Keratinocyte (primary cell): ENCODE data around the gene TIMM10B.

Experiments used
- CTCF ChIP-seq, 3 experiments: IDR thresholded peaks in 1 of 3; conservative IDR thresholded peaks in 1 of 3; optimal IDR thresholded peaks in 1 of 3; 2 replicates in 2 of 3; 3 replicates in 1 of 3; pipeline versions ENCODE3 to v1.5.1; 2011; ENCODE audit warnings: low read length in 3 of 3, mild to moderate bottlenecking in 3 of 3, moderate library complexity in 2 of 3, control low read depth in 1 of 3, inconsistent platforms in 1 of 3; ENCODE audit not compliant: insufficient read depth in 2 of 3; ENCODE audit errors: extremely low read depth in 1 of 3
- EZH2 ChIP-seq: IDR thresholded peaks from one replicate; pipeline ENCODE4 v1.6.1; 2012; ENCODE audit warnings: inconsistent platforms, mild to moderate bottlenecking, low read length, moderate library complexity

GRCh38 chr11:6483015-6483414 is 1.7 kb downstream of the TIMM10B start:
- TF ChIP-seq CTCF (optimal IDR thresholded peaks at IDR 0.05 in 1 of 3, IDR thresholded peaks at IDR 0.05 in 1 of 3, conservative IDR thresholded peaks at IDR 0.05 in 1 of 3; ENCODE audit: extremely low read depth in 1 of 3, insufficient read depth in 2 of 3, low read length in 3 of 3) (no peak), EZH2 (no peak)
